ENCODE results near the gene DNAJA4. TPM values are rescaled to one million over a fixed set of nuclear protein-coding genes. Genes with fewer than 3 reads are reported as not detected.

Gene DNAJA4
- total RNA-seq, 1 donor from 2014 or later: not detected

GRCh38 chr15:78263907-78264303 lies 457 bp upstream of the DNAJA4 start:
- H3K4me1 Mint-ChIP-seq: peaks cover 16% of the 10 kb centered on the region
- H3K36me3 Mint-ChIP-seq (ENCODE audit: low read depth): no peaks in the 10 kb centered on the region
- no peak for TF ChIP-seq CTCF (conservative IDR thresholded peaks at IDR 0.05)
- no peak overlapping the region for H3K27ac Mint-ChIP-seq (ENCODE audit: unreplicated experiment)
- no peak overlapping the region for H3K4me3 Mint-ChIP-seq
- H3K9me3 Mint-ChIP-seq: no peaks in the 10 kb centered on the region
- peaks cover 3% of the 10 kb centered on the region for H3K27me3 Mint-ChIP-seq (ENCODE audit: low read depth)
- DNase-seq (ENCODE audit: low read depth, low spot score): no peak

GRCh38 chr15:78265137-78265460 lies 737 bp downstream of the DNAJA4 start:
- Mint-ChIP-seq H3K27me3 (ENCODE audit: low read depth) (peaks cover 3% of the 10 kb centered on the region), H3K27ac (ENCODE audit: unreplicated experiment) (no peak overlapping the region), H3K4me1 (peaks cover 10% of the 10 kb centered on the region), H3K36me3 (ENCODE audit: low read depth) (no peaks in the 10 kb centered on the region), H3K4me3 (no peak overlapping the region), H3K9me3 (no peaks in the 10 kb centered on the region)
- DNase-seq (ENCODE audit: low read depth, low spot score): no peak
- no peak for TF ChIP-seq CTCF (conservative IDR thresholded peaks at IDR 0.05)

- Mint-ChIP-seq H3K36me3 (ENCODE audit: low read depth) (no peaks in the 10 kb centered on the region), H3K4me1 (peaks cover 3% of the 10 kb centered on the region), H3K27ac (ENCODE audit: unreplicated experiment) (no peak overlapping the region), H3K27me3 (ENCODE audit: low read depth) (peaks cover 3% of the 10 kb centered on the region), H3K9me3 (no peaks in the 10 kb centered on the region), H3K4me3 (no peak overlapping the region)
- TF ChIP-seq CTCF (conservative IDR thresholded peaks at IDR 0.05): no peak
- DNase-seq (ENCODE audit: low read depth, low spot score): no peak
Observed at GRCh38 chr15:78265752-78266224, 1.4 kb downstream of the DNAJA4 start.

GRCh38 chr15:78266229-78266628 lies 1.9 kb downstream of the DNAJA4 start:
- Mint-ChIP-seq H3K4me1 (no peaks in the 10 kb centered on the region), H3K36me3 (ENCODE audit: low read depth) (no peaks in the 10 kb centered on the region), H3K27me3 (ENCODE audit: low read depth) (peaks cover 3% of the 10 kb centered on the region), H3K4me3 (no peak overlapping the region), H3K9me3 (no peaks in the 10 kb centered on the region), H3K27ac (ENCODE audit: unreplicated experiment) (no peak overlapping the region)
- no peak for TF ChIP-seq CTCF (conservative IDR thresholded peaks at IDR 0.05)
- DNase-seq (ENCODE audit: low read depth, low spot score): no peak

DNA sequence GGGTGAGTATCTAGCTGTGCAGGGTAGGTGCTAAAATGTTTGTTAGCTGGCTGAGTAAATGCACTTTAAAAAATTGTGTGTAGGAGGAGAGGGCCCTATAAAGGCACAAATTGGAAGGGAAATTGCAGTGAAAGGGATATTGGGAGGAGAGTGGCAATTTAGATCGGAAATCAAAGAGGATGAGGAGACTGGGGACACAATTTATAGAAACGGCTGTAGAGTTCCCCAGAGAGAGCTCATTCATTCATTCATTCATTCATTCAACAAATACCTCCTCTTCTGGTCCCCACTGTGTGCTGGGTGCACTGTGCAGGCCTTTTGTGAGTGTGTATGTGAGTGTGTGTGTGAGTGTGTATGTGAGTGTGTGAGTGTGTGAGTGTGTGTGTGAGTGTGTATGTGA lies 2.4 kb downstream of the DNAJA4 start:
- Mint-ChIP-seq H3K9me3 (no peaks in the 10 kb centered on the region), H3K27ac (ENCODE audit: unreplicated experiment) (no peak overlapping the region)
- TF ChIP-seq CTCF (conservative IDR thresholded peaks at IDR 0.05): no peak

GRCh38 chr15:78272316-78272715 lies 8.0 kb downstream of the DNAJA4 start:
- Mint-ChIP-seq H3K36me3 (ENCODE audit: low read depth) (no peaks in the 10 kb centered on the region), H3K9me3 (no peaks in the 10 kb centered on the region), H3K27me3 (ENCODE audit: low read depth) (peaks cover 3% of the 10 kb centered on the region), H3K4me1 (peaks cover 6% of the 10 kb centered on the region), H3K27ac (ENCODE audit: unreplicated experiment) (no peak overlapping the region), H3K4me3 (no peak overlapping the region)
- DNase-seq (ENCODE audit: low read depth, low spot score): no peak
- no peak for TF ChIP-seq CTCF (conservative IDR thresholded peaks at IDR 0.05)

More for the DNA sequence above, 2.4 kb downstream of the DNAJA4 start:
- H3K4me1 Mint-ChIP-seq: no peaks in the 10 kb centered on the region
- no peak overlapping the region for H3K4me3 Mint-ChIP-seq
- H3K27me3 Mint-ChIP-seq (ENCODE audit: low read depth): peaks cover 3% of the 10 kb centered on the region
- DNase-seq (ENCODE audit: low read depth, low spot score): no peak
- no peaks in the 10 kb centered on the region for H3K36me3 Mint-ChIP-seq (ENCODE audit: low read depth)
